ENCODE results near the gene XPO5.

DNA sequence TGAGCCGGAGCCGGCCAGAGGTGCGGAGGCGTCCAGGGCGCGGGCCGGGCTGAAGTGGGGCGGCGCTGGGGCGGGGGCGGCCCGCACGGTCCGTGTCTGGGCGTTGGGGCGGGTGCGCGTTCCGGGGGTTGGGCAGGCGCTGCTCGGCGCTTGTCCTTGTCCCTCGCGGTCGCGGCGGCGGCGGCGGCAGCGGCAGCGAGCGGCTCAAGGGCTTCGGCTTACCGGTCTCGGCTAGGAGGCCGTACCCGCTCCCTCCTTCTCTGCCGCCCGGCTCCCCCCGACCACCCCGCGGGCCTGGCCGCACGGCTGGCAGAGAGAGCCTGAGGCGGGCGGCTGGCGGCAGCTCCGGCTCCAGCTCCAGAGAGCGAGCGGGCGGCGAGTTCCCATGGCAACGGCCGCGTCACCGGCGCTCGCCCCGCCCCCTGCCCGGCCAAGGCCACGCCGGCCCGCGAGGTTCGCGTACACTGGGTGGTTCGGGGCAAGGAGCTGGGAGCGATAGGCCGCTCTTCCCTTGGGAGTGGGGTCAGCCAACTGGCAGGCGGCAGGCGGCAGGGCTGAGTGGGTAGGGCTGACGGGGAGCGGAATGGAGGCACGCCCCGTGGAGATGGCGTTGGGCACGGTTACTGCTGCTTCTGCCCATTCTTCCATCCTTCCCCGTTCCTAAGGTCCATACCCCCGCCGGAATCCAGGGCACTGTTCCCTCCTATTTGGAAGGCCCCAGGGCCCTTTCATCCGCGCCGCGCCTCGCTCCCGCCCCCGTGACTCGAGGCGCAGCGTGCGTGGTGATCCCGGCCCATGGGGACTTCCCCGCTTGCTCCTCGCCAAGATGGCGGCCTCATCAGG, 65.6 kb downstream of the XPO5 start, which contains the start of gene LRRC73:
- TF ChIP-seq, protein P1, sequence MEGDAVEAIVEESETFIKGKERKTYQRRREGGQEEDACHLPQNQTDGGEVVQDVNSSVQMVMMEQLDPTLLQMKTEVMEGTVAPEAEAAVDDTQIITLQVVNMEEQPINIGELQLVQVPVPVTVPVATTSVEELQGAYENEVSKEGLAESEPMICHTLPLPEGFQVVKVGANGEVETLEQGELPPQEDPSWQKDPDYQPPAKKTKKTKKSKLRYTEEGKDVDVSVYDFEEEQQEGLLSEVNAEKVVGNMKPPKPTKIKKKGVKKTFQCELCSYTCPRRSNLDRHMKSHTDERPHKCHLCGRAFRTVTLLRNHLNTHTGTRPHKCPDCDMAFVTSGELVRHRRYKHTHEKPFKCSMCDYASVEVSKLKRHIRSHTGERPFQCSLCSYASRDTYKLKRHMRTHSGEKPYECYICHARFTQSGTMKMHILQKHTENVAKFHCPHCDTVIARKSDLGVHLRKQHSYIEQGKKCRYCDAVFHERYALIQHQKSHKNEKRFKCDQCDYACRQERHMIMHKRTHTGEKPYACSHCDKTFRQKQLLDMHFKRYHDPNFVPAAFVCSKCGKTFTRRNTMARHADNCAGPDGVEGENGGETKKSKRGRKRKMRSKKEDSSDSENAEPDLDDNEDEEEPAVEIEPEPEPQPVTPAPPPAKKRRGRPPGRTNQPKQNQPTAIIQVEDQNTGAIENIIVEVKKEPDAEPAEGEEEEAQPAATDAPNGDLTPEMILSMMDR (IDR thresholded peaks at IDR 0.05), result no peak
- peak; percentile 47 to 84 for TF ChIP-seq POLR2A (IDR thresholded peaks at IDR 0.05)

Measured in adrenal gland (tissue), 5 donors.